ENCODE measurements around the gene KLC3.

The KLC3 gene

DNA sequence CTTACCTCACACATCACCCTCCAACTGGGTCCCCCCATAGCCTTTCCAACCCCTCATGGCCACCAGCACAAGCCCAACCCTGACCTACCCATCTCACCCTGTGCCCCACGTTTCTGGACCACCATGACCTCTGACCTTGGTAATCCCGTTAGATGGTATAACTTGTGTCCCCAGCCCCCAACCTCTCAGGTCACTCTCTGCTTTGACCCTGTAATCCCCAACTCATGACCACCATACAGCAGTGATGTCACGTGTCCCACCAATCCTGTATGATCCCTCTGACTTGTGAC lies 8.5 kb downstream of the KLC3 start:
- DNase-seq (ENCODE audit: low spot score), result no peak

DNA sequence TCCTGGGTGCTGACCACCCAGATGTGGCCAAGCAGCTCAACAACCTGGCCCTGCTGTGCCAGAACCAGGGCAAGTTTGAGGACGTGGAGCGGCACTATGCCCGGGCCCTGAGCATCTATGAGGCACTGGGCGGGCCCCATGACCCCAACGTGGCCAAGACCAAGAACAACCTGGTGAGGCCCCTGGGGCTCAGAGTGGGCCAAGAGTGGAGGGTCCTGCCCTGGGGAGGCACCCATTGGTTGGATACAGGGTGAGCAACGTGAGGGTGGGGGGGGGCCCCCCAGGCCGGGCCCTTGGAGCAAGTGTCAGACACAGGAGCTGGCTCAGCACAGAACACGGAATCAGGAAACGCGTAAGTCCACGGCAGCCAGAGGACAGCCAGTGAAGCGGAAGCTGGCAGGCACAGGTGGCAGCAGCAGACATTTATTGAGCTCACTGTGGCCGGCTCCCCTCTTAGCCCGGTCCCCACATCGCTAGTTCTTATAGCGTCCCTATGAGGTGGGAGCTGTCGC lies 8.9 kb downstream of the KLC3 start:
- peak; percentile 32 for DNase-seq (ENCODE audit: low spot score)

DNA sequence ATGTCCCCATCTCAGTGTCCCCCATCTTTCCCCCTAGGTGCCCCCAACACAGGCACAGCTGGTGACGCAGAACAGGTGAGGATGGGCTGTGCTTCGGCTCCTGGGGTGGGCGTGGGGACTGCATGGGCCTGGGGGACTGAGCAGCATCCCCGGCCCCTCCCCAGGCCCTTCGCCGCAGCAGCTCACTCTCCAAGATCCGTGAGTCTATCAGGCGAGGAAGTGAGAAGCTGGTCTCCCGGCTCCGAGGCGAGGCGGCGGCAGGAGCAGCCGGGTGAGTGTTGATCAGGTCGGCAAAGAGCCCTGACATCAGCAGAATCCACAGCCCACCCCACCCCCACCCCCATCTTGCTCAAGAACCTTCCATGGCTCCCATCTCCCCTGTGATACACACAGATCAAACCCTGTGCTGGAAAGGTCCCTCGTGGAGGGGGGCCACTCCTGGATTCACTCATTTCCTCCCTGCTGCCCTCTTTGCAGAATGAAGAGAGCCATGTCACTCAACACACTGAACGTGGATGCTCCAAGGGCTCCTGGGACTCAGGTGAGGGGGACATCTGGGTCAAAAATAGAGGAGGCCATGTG lies 10.0 kb downstream of the KLC3 start:
- DNase-seq (ENCODE audit: low spot score), result peak; percentile 33

DNA sequence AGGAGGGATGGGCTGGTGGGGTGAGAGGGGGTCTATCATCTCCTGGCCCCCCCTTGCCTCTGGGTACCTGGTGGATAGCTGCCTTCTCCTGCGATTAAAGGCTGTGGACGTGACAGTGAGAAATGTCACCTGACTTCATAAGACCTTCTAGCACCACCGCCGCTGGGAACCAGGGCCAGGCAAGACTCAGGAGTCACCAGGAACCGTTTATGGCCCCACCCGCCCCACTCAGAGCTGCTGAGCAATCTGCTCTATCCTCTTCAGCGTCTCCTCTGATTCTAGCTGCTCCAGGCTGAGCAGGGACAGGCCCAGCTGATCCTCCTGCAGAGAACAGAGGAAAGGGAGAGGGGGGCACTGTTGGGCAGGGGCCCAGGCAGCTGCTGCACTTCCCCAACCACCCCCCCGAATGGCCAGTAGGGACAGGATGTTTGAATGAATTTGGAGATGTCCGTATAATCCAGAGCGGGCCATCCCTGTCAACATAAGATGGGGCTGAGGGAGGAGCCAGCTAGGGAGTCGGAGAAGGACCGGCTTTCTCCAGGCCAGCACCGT lies 10.9 kb downstream of the KLC3 start:
- DNase-seq (ENCODE audit: low spot score), result no peak

DNA sequence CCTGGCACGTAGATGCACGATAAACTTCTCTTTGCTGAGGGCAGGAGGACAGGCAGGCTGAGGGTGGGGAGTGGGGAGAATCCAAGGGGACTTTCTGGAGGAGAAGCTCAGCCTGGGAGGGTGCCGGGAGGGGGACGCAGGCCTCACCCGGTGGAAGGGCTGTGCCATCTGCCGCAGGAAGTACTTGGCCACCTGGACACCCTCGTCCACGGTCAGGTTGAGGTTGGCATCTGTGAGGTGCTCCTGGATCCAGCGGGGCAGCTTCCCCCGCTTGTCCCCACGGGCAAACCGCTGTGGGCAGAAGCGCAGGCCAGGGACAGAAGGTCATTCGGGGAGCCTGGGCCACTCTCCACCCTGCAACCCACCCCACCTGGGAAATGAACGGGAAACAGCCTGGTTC lies 11.5 kb downstream of the KLC3 start:
- no peak for DNase-seq (ENCODE audit: low spot score)

DNA sequence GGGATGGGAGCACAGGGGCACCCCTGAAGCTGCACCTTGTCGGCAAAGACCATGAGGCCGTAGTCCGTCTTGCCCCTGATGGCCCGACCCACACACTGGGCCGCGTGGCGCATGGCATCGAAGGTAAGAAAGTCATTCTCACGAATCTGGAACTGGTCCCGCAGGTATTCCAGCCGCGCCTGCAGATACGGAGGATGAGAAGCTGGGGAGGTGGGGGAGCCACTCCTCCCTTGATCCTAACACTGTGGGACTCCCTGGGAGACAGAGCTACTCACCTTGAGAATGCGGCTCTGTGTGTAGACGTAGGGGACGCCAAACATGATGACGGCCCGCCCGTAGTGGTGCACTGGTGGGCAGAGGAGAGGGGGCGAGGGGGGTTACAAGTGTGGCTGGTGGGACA lies 11.9 kb downstream of the KLC3 start:
- peak; percentile 21 for DNase-seq (ENCODE audit: low spot score)

DNA sequence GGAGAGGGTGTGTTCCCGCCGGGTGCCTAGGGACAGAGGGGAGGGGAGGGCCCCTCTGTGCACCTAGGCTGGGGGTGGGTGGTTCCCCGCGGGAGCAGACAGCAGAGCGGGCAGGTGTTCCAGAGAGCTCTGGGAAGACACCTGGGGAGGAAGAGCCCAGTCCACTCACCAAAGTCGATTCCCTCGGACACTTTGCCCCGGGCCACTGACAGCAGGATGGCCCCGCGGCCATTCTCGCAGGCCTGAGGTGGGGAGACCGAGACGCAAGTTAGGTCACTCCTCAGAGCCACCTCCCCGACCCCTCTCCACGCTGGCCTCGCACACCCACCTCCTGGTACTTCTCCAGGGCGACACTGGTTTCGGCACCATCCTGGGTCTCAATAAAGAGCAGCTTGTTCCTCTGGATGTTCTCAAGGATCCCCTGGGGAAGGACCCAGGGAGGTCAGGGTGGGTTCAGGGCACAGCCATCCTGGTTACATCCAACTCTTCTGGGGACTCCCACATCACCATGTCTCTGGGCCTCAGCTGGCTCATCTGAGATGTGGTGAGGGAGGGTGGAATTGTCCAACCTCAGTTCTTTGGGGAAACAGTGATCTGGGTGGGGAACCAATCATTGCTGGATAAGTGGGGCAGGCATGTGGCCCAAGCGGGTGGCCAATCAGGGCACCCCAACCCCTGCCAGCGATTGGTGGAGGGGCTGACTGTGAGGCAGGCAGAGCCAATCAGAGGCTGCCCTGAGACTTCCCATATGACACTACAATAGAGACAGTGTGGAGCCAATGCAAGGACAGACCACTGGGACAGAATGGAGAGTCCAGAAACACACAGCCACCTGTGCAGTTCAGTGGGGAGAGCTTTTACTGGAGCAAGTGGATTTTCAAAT lies 12.6 kb downstream of the KLC3 start:
- peak; percentile 45 for DNase-seq (ENCODE audit: low spot score)

DNA sequence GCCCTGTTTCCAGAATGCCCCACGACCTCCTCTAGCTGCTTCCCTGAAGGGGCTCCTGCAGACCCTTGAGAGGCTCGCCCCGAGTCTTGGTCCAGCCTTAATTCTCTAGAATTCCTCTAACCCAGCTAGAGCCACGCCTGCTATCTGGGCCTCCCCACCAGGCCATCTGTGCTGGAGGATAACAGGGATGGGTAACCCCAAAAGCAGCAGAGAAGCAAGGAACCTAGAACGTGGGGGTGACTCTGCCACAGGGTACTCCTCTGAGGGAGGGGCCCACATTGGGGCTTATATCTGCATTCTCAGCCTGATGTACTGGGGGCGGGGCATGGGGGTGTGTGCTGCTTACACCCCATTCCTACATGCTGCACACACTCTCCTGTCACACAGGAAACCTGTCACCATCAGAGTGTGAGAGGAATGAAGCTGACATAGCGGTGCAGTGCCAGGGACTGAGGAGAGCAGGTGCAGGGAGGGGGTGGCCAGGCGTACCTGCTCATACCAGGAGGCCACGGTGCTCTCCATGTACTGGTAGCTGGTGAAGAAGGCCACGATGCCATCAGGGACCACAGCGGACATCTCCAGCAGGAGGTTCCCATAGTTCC lies 13.8 kb downstream of the KLC3 start:
- no peak for DNase-seq (ENCODE audit: low spot score)

DNA sequence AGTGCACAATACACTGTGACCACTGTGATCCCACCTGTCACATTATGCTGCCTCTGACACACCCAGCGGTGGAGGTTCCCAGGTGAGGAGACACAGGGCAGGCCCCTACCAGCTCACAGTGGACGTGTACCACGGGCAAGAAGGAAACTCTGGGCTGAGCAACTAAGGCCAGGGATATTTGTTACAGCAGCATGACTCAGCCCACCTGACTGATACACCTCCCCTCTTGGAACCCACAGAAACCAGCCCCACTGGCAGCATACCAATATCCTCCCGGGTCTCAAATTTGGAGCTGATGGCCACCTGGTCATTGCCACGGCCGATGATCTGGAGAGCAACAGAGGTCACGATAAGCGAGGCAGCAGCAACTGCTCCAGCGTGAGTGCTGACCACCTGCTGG lies 14.9 kb downstream of the KLC3 start:
- DNase-seq (ENCODE audit: low spot score), result peak; percentile 10

DNA sequence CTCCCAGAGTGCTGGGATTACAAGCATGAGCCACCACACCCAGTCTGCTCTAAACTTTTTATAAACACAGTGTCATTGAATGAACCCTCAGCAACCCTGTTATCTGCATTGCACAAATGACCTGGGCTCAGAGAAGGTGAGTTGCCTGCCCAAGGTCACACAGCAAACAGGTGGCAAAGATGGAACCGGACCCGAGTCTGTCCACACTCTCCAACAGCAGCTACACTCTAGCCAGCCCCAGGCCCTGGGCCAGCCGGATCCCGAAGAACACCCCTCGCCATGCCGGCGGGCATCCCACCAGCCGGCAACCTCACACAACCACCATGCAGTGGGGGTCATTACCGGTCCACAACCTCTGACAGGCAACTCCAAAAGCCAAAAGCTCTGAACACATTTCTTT lies 15.4 kb downstream of the KLC3 start:
- peak; percentile 27 for DNase-seq (ENCODE audit: low spot score)

DNA sequence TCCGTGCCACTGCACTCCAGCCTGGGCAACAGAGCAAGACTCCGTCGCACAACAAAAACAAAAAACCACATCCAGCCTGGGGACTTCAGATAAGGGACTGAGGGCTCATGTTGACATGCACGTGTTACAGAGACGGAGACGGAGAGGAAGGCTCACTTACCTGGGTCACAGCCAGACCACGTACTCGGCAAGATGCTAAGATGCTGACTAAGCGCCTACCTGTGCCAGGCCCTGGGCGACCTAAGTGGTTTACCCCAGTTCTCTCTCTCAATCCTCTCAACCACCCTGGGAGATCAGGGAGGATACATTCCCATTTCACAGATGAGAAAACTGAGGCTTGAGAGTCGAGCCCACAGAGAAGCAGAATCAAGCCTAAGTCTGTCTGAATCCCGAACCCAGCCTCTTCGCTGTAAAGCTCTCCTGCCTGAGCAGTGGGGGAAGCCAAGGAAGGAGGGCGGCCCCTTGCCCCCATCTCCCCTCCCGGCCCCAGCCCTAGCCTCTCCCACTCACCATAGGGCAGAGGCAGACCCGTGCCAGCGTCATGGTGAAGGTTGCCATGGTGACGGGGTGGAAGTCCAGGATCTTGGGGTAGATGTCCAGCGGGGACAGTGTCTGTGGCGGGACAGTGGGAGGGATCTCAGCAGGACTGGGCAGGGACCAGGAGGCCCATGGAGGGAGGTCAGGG lies 16.4 kb downstream of the KLC3 start:
- DNase-seq (ENCODE audit: low spot score), result peak; percentile 26

DNA sequence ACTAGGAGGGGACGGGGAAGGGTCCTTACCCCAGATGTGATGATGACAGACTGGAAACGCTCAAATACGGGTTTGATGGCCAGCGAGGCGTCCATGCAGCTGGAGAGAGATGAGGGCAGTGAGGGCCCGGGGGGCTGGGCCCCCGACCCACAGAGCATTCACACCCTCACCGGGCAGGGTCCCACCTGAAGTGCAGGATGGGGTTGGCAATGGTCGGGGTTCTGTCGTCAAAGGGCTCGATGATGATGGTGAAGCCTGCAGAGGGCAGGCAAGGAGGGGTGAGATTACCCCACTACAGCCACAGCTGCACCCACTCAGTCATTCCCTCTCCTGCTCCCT lies 16.9 kb downstream of the KLC3 start:
- peak; percentile 26 for DNase-seq (ENCODE audit: low spot score)

DNA sequence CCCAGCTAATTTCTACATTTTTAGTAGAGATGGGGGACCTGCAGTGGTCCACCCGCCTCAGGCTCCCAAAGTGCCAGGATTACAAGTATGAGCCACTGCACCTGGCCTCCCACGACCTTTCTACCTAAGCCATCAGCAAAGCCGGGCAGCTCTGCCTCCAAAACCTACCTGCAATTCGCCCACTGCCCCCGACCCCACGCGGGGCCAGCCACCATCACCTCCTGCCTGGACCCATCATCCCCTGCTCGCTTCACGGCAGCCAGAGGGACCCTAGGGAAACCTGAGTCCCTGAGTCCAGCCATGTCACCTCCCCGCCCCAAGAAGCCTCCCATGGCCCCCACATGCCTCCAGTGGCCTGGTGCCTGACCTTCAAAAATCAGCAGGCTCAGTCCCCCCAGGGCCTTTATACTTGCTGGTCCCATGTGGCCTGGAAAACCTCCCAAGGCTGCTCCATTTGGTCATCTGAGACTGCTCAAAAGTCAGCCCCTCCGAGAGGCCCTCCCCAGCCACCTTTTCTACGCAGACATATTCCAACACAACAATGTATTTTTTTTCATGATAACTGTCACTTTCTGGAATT lies 17.8 kb downstream of the KLC3 start:
- DNase-seq (ENCODE audit: low spot score), result peak; percentile 21

DNA sequence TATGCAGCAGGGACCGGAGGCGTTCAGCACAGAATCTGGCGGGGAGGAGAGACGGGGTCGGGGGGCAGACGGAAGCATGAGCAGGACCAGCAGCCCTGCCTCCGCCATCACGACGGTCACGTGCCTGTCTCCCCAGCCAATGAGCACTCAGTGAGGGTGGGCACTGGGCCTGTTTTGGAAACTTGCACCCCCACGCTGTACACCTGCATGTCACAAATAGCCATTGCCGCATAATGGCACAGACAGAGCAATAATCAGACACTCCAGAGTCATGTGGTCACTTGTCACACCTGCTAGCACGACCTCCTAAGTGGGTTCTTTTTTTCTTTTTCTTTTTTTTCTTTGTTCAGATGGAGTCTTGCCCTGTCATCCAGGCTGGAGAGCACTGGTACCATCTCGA lies 21.1 kb downstream of the KLC3 start:
- DNase-seq (ENCODE audit: low spot score), result no peak

DNA sequence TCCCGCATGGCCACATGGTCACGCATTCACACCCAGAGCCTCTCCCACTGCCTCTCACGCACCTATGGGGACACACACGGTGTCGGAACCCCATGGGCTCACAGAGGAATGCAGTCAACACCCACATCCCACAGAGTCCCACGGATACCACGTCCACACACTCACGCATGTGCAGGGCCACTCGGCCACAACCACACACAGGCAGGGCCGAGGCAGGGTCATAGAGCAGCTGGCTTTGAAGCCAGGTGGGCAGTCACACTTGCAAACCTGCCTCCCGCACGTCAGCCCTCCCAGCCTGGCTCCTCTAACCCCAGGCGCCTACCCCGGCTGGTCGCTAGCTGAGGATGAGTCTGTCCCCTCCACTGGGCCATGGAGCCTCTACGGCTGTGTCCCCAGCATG lies 21.7 kb downstream of the KLC3 start:
- DNase-seq (ENCODE audit: low spot score), result no peak

DNA sequence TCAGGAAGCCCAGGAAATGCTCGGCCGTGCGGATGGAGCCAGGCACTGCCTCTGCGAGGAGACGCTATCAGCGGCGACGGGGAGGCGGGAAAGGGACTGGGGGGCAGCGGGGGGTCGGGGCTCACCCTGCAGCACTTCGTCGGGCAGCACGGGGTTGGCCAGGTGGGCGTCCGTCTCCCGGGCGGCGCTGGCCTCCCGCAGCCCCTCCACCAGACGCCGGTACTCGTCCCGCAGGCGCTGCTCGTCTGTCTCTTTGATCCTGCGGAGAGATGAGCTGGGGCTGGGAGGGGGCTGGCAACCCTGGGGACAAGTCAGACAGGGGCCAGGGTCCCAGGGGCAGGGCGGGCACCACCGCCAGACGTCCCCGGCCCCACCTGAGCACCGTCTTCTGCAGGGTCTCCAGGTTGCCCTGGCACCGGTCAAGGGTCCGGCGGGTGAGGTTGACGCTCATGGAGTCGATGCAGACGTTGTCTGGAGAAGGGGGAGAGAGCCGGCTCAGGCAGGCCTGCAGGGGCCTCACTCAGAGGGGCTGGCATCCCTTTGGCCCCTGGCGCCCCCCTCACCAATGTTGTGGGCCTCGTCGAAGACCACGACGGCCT lies 23.4 kb downstream of the KLC3 start:
- peak; percentile 21 for DNase-seq (ENCODE audit: low spot score)

DNA sequence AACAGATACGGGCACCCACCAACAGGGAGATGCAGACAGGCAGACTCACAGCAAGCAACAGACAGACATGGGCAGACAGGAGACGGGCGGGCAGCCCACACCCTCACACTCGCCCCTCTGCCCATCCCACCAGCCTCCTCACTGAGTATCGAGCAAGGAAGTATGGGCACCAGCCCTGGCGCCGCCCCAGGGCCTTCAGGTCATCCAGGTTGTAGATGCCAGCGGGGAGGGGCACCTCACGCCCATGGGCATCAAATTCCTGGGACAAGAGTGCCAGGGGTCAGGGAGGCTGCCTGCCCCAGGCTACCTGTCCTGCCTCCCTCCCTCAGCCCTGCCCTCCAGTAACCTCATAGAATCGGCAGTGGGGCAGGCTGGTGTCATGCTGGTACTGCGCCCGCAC lies 24.1 kb downstream of the KLC3 start:
- no peak for DNase-seq (ENCODE audit: low spot score)

DNA sequence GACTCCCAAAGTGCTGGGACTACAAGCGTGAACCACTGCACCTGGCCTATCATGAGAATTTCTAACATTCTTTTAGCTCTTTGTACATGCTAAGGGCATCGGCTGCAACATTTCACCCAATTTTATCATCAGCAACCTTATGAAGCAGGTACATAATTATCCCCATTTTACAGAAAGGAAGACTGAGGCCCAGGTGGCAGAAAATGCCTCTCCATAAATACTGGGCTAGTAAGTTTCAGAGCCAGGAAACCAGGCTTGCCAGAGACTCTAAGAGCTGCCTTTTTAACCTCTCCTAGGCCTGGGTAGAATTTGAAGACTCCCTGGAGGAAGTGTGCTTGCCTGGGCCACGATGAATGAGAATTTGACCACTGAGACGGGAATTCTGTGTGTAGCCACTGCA lies 27.6 kb downstream of the KLC3 start:
- DNase-seq (ENCODE audit: low spot score), result no peak

DNA sequence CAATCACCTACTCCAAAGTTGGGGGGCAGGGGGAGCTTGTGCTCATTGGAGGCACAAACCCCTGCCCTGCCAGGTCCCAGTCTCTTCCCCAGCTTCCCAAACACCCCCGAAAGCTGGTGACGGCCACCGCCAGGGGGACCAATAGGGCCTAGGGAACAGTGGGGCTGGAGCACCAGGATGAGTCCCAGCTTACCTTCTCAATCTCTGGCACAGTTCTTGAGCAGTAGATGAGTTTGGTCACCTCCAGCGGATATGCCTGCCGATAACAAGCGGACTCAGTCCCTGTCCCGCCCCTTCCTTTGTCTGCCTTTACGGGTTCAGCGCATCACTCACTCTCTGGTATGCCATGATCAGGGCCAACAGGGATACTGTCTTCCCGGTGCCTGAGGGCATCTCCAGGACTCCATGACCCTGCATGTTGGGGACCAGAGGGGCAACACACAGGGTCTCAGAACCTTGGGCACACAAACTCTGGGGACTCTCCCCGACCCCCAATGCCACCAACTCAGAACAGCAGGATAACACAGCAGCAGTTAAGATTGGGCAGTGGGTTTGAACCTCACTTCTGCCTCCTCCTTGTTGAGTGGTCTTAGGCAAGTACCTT lies 28.3 kb downstream of the KLC3 start:
- DNase-seq (ENCODE audit: low spot score), result peak; percentile 24

DNA sequence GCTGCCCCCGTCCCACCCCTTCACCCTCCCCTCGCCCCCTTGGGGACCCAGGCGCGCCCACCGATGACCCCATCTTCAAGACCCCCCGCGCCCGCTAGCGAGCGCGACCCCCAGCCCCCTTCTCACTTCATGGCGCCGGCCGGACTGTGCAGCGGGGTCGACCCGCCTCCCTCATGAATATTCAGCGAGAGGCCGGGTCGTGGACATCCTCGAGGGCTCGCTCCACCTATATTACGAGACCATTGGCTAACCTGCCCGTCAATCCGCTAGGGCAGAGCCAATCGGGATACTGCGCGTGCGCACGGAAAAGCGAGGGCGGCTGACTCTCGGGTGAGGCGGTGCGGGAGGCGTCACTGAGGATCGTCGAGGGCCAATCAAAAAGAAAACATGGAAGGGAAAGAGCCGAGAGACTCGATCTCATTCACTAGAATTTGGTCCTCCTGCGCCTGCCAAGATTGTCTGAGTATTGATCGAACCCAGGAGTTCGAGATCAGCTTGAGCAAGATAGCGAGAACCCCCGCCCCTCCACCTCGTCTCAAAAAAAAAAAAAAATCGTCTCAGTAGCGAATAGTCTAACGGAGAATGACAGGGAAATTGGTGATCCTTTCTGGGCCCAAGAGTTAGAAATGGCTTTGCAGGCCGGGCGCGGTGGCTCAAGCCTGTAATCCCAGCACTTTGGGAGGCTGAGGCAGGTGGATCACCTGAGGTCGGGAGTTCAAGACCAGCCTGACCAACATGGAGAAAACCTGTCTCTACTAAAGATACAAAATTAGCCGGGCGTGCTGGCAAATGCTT lies 30.1 kb downstream of the KLC3 start, which contains the start of gene ERCC2:
Gene ERCC2 (minus strand): TSS at position 164 of the 795 bp plus-strand sequence. CDS start 33 bp downstream, at position 131.
- peak; percentile 100 for DNase-seq (ENCODE audit: low spot score)

Data from D341Med (cell line).